Measurements from ENCODE around the gene RBM4B.
"Not testable (repeated sequence)": the region's sequence is repeated elsewhere in the genome, so short reads cannot be mapped to it uniquely, and the experiment has no call there.

The RBM4B gene

DNA sequence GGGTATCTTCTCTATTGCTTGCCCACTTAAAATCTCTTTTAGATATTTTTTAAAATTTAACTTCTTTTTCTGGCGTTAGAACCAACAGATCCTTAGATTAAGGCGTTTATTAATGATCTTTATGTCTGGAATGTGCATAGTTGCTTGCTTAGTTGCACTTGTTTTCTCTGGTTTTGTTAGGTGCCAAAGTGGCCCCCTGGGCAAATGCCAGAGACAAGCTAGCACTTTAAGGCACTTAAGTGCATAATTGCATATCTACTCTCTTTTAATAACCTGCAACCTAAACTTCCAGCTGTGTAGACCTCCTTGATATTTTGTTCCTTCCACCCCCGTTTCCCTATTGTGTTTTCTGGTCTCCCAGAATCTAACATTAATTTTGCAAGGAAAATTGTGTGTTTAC is 35.9 kb downstream of the RBM4B start:
- DNase-seq (ENCODE audit: low spot score) = no peak

DNA sequence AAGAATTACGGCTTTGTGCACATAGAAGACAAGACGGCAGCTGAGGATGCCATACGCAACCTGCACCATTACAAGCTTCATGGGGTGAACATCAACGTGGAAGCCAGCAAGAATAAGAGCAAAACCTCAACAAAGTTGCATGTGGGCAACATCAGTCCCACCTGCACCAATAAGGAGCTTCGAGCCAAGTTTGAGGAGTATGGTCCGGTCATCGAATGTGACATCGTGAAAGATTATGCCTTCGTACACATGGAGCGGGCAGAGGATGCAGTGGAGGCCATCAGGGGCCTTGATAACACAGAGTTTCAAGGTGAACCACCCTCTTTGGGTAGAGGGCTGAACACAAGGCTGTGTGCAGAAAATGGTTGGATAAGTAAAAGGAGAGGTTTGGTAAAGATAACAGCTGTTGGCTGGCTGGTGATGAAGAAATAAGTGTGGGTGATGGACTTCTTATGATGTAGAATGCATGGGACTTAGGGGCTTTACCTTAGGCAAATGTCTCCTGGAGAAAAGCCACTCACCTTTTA is 37.8 kb downstream of the RBM4B start:
- DNase-seq (ENCODE audit: low spot score) = not testable (repeated sequence)

DNA sequence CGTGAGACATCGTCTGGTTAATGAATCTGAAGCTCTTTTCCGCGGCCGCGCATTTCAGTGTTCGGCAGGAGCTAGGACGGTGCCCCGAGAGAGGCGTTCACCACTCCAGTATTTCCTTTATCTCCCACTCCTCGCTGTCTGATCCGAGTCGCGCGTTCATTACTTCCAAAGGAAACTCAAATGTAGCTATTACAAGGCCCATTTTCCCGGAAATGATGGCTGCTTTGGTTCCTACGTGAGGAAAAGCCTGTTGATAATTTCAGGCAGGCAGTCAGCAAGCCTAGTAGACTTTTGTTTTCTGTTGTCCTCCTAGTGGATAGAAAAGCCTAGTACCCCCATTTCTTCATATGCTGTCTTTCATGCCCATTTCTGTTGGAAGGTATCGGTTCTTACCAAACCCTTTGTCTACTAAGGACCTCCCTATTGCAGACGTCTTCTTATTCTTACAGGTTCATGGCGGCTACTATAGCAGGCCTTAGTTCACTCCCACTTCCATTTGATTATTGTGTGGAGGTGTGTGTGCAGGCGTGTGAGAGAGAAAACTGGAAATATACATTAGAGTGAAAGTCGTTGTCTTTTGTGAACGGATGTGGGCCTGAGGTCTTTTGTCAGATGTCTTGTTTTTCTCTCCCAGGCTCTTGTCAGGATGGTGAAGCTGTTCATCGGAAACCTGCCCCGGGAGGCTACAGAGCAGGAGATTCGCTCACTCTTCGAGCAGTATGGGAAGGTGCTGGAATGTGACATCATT is 38.4 kb downstream of the RBM4B start:
- DNase-seq (ENCODE audit: low spot score) = no peak

DNA sequence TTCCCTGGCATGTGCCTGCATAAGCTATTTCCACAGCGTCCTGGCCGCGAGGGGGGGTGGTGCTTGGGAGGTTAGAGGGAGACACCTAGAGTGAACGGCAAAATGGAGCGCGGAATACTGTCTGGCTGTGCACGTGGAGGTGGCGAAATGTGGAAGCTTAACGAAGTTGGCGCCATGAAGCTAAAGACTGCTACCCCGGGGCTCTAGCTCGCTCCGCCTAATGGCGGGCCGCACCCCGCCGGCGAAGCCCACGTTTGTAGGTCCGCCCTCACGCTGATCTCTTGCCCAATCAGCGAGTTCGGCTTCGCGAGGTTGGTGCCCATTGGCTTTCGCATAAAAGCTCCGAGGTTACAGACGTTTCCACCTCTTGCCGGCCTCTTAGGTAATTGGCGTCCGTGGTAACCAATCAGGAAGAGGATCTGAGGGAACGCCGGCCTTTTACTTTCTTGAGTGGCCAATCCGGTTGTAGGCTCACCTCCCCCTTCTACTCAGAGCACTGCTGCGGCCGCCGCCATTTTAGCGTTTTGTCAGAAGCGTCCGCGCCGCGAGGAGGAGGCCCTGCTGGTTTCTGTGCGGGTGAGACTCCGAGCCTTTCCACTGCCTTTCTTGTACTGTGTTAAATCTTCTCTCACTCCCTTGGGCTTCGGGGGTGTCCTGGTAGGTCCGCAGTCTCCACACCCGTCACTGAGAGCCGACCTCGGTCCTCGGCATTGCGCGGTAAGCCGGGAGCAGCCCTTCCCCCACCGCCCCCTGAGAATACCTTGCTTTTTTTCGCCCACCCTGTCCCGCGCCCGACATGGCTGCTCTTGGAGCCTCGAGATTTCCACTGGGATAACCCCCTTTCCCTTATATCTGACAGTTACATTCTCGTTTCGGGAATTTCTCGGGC is 39.3 kb downstream of the RBM4B start, which contains the start of gene RBM4:
TSS of gene RBM4 (plus strand) at position 527 of the 889 bp plus-strand sequence. CDS start 1,009 bp downstream, outside the sequence.
- peak; percentile 98 for DNase-seq (ENCODE audit: low spot score)

DNA sequence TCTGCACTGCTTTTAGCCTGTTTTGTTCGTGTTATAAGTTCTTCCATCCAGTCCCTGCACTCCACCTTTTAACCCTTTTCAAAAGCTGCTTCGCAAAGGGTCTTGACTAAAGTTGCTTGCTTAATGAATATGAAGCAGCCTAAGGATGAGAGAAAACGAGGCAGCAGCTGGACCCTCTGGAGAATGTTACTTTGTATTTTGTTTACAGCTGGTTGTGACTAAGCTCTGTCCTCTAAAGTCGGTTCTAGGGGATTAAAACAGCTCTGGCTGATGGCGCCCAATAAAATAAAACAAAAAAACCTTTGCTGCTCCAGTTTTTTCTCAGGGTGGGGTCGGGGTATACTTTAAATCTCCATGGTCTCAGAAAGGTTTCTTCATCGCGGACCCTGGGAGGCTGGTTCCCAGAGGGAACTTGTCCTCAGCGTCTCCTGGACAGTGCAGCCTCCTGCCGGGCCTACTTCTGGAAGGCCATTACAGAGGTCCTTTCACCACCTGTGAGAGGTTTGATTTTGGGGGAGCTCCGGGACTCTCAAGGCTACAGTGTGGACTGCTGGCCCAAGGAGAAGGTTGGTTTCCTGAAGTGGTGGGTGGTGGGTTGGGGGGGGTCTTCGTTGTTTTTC is 40.0 kb downstream of the RBM4B start:
- no peak for DNase-seq (ENCODE audit: low spot score)

DNA sequence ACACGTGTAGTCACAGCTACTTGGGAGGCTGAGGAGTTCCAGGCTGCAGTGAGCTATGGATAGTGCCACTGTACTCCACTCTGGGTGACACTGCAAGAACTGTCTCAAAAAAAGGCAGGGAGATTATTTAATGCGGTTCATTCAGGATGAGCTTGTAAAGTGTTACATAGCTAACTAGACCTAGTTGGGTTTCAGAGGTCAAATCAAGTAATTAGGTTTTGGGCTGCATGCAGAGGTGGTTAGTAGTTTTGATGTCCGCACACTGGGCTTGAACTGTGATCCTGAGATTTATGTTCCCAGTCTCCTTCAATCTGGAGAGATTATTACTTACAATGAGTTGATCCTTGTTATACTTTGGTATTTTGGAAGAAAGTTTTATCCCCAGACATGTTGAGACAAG is 41.3 kb downstream of the RBM4B start:
- no peak for DNase-seq (ENCODE audit: low spot score)

DNA sequence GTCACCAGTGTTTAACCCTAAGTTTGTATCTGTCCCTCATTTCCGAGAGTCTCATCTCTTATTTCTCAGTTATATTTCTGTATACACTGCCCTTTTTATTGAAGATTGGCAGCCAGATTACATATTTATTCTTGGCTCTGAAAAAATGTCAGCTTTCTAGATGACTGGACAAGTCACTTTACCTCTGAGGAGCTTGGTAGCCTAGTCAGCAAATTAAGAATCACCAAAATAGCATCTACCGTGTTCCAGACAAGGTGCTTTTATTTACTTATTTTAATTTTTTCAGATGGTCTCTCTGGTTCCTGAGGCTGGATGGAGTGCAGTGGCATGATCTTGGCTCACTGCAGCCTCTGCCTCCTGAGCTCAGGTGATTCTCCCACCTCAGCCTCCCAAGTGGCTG is 44.7 kb downstream of the RBM4B start:
- no peak for DNase-seq (ENCODE audit: low spot score)

DNA sequence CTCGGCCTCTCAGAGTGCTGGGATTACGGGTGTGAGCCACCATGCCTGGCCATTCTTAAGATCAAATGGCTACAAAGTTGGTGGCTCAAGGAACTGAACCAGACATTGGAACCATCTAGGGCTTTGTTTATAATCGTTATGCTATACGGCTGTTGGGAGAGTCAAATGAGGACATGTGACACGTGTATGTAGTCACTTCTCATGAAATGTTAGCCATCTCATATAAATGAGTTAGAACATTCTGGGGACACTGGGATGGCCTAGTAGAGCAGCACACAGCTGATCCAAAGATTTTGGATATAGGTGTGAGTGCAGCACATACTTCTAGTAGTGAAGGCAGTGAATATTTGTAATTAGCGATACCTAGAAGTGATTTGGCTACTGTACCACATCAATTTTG is 45.8 kb downstream of the RBM4B start:
- DNase-seq (ENCODE audit: low spot score) = no peak

DNA sequence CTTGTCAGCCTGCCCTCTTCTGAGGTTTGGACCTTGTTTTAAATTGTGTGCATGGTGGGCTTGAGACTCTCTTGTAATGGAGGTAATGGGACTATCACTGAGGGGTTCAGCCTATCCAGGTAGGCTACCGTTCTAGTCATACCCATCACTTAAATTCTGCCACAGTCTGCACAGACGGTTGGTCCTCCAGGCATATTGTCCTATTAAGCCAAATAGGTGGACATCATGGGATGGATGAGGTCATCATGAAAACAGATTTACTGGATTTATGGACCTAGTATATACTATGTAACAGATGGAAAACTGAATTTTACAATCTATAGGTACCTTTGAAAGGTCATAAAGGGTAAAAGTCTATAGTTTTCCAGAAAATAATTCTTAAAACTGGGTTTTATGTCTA is 48.3 kb downstream of the RBM4B start:
- DNase-seq (ENCODE audit: low spot score) = no peak

DNA sequence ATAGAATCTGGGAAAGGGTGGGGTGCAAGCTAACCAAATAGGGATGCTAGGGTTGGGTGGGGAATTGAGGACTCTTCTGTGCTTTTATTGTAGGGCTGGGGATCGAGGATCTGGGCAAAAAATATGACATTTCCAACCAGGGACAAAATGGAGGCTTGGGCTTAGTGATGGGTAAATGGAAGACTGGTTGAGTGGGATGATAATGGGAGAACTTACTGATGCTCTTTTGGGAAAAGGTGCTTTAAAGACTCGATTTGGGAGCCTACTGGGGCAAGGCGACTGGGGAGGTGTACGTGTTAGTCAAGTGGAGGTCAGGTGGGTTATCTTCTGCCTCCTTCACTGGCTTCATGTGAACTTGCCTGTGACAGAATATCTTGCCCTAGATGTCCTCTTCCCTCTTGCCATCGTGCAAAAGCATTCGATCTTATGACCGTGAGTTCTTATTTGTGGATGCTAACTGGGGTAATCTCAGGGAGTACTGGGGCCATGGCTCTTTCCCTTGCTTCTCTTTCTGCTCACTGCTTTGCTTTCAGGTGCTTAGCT is 49.6 kb downstream of the RBM4B start:
- no peak for DNase-seq (ENCODE audit: low spot score)

DNA sequence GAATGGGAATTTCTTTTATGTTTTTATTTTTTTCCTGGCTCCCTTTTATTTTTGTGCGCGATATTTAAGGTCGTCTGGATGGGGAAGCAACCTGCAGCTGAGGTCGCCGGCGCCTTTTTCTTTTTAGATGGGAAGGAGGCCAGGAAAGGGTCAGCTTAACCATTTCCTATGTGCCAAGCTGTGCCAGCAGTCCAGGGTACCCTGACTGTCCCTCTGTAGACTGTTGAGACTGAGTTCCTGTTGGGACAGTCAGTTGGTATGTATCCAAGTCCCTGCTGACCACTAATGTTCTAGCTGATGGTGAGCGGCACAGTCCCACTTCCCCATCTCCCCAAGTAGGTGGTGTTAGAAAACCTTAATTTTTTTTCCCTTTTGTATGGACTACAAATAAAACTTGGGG is 50.8 kb downstream of the RBM4B start:
- no peak for DNase-seq (ENCODE audit: low spot score)

DNA sequence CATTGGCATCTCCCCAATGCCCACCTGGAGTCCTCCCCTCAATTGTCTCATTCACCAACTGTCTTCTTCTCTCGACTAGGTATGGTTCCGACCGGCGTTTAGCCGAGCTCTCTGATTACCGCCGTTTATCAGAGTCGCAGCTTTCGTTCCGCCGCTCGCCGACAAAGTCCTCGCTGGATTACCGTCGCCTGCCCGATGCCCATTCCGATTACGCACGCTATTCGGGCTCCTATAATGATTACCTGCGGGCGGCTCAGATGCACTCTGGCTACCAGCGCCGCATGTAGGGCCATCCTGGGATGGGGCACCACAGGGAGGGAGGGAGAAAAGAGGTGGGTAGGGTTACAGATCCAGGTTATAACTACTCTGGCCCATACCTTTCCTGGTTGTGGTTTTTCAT is 51.3 kb downstream of the RBM4B start:
- no peak for DNase-seq (ENCODE audit: low spot score)

DNA sequence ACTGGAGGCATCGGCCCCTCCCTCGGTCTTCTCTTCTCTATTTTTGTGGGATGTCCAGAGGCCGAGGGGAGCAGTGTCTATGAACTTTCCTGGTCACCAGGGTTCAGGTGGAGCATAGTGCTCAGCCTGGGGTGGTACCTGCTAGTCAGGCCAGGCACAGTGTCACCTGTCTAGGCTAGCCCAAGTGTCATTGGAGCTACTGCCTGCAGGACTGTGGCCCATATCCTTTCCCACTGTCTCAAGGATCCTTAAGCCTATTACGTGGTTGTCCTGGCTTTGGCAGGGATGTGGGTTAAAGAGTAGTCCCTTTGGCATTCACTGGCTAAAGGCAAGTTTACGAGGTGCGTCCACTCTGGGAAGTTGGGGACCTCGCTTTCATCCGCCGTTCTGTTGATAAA is 51.9 kb downstream of the RBM4B start:
- no peak for DNase-seq (ENCODE audit: low spot score)

DNA sequence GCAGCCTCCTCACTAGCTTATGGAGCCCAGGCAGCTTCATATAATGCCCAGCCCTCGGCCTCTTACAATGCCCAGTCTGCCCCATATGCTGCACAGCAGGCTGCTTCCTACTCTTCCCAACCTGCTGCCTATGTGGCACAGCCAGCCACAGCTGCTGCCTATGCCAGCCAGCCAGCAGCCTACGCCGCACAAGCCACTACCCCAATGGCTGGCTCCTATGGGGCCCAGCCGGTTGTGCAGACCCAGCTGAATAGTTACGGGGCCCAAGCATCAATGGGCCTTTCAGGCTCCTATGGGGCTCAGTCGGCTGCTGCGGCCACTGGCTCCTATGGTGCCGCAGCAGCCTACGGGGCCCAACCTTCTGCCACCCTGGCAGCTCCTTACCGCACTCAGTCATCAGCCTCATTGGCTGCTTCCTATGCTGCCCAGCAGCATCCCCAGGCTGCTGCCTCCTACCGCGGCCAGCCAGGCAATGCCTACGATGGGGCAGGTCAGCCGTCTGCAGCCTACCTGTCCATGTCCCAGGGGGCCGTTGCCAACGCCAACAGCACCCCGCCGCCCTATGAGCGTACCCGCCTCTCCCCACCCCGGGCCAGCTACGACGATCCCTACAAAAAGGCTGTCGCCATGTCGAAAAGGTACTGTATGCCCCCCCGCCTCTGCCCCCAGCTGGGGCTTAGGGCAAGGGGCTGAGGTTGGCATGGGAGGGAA is 52.5 kb downstream of the RBM4B start:
- no peak for DNase-seq (ENCODE audit: low spot score)

DNA sequence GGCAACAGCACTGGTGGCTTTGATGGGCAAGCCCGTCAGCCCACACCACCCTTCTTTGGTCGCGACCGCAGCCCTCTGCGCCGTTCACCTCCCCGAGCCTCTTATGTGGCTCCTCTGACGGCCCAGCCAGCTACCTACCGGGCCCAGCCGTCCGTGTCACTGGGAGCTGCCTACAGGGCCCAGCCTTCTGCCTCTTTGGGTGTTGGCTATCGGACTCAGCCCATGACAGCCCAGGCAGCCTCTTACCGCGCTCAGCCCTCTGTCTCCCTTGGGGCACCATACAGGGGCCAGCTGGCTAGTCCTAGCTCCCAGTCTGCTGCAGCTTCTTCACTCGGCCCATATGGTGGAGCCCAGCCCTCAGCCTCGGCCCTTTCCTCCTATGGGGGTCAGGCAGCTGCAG is 53.2 kb downstream of the RBM4B start:
- no peak for DNase-seq (ENCODE audit: low spot score)

DNA sequence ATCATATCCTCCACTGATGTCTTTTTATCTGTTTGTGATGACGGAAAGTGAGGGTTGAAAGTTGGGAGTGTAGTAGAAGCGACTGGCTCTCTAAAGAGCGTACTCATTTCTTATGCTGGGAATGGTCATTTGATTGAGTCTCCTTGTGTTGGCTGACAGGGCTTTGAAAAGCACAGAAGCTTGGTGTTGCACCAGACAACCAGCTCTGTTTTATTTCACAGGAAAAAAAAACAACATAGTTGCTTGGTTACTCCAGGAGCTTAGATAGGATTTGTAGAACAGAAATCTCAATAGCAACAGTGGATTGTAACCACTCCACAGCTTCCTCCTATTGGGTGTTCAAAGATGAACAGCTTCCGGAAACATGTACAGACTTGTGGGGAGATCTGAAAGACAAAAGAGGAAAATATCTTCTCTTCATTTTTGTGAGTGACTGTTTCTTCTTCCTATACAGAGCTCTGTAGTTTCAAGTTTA is 58.6 kb downstream of the RBM4B start:
- DNase-seq (ENCODE audit: low spot score) = no peak

DNA sequence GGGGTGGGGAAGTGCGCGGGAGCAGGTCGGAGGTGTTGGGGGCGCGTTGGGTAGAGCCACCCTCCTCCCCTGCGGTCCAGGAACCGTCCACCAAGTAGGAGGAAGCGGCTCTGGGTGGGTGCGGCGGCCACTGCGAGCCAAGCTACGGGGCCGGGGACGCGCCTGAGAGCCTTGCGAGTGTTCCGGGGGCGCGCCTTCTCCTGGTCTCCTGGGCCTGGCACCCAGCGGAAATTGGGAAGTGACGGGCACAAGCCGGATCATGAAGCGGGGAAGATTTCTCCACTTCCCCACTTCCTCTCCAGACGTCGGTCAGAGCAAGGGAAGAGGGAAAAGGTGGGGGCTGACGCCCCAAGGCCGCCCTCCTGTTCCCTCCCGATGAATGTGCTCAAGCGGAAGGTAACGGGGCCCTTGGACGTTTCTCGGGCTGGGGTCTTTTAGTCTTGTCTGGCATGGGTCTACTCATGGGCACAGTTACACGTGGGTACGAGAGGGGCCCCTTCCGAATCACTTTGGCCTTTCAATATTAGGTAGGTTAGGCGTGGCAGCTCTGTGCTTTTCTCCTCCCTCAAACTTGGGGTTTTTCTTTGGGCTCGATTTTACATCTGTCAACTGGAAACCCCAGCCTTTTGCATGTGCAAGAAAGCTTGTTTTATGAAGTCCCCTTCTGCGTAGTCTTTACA is 60.4 kb downstream of the RBM4B start:
- DNase-seq (ENCODE audit: low spot score) = no peak

DNA sequence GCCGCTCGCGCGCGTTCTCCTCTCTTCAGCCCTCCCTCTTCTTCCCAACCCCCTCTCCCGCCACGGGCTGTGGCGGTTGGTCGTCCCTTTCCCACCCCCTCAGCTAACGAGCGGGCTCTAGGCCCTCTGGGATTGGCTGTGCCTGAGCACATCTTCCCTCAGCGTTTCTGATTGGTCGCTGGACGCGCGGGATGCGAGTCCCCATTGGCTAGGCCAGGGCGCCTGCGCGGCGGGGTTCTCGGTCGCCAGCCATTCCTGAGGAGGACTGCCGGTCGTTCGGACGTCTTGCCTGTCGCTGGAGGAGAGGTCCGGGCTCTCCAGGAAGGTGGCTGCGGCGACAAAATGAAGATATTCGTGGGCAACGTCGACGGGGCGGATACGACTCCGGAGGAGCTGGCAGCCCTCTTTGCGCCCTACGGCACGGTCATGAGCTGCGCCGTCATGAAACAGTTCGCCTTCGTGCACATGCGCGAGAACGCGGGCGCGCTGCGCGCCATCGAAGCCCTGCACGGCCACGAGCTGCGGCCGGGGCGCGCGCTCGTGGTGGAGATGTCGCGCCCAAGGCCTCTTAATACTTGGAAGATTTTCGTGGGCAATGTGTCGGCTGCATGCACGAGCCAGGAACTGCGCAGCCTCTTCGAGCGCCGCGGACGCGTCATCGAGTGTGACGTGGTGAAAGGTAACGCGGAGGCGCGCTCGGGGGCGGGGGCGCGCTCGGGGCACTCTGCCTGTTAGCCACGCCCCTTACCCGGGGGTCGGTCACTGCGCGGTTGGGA is 61.1 kb downstream of the RBM4B start, which contains the start of gene RBM14:
TSS of gene RBM14 (plus strand) at position 252 of the 776 bp plus-strand sequence. CDS start at position 343, 91 bp downstream.
- peak; percentile 100 for DNase-seq (ENCODE audit: low spot score)

Data from HuH-7.5 (cell line).